H9 (cell line): ENCODE results near the gene FARS2. TPM values are rescaled to one million over a fixed set of nuclear protein-coding genes. Genes with fewer than 3 reads are reported as not detected.
A peak's percentile ranks its signal among the peaks of the same experiment; 100 is the strongest.

Experiments used
- DNase-seq: peaks from one replicate; pipeline ENCODE4 v3.0.0-alpha.2; 2017
- H2AFZ ChIP-seq: one replicate; pipeline ENCODE4 v1.6.1; 2013; ENCODE audit warnings: mild to moderate bottlenecking, low read length, control low read depth, moderate library complexity
- H2AK5ac ChIP-seq: 2 replicates; pipeline ENCODE4 v1.6.1; 2013; ENCODE audit warnings: low read length, control low read depth, mixed read lengths; ENCODE audit not compliant: insufficient read length
- H2BK120ac ChIP-seq: one replicate; pipeline ENCODE4 v1.6.1; 2013; ENCODE audit warnings: low read depth, mild to moderate bottlenecking, low read length, control low read depth, inconsistent platforms; ENCODE audit not compliant: poor library complexity, severe bottlenecking
- H2BK12ac ChIP-seq: 2 replicates; pipeline ENCODE4 v1.6.1; 2013; ENCODE audit warnings: low read length, control low read depth, mixed read lengths, low read depth; ENCODE audit not compliant: insufficient read length
- H2BK15ac ChIP-seq: 2 replicates; pipeline ENCODE4 v1.6.1; 2013; ENCODE audit warnings: low read depth, low read length, control low read depth
- H2BK20ac ChIP-seq: one replicate; pipeline ENCODE4 v1.6.1; 2013; ENCODE audit warnings: low read depth, mild to moderate bottlenecking, low read length, control low read depth, inconsistent platforms; ENCODE audit not compliant: poor library complexity, severe bottlenecking
- H2BK5ac ChIP-seq: 2 replicates; pipeline ENCODE4 v1.6.1; 2013; ENCODE audit warnings: low read length, control low read depth, mixed read lengths; ENCODE audit not compliant: insufficient read length
- H3K14ac ChIP-seq: 2 replicates; pipeline ENCODE4 v1.6.1; 2013; ENCODE audit warnings: low read length, control low read depth; ENCODE audit not compliant: insufficient read depth
- H3K18ac ChIP-seq: 2 replicates; pipeline ENCODE4 v1.6.1; 2013; ENCODE audit warnings: low read depth, mild to moderate bottlenecking, mixed read lengths, low read length, control low read depth; ENCODE audit not compliant: insufficient read length
- H3K23ac ChIP-seq: 2 replicates; pipeline ENCODE4 v1.6.1; 2013; ENCODE audit warnings: low read length, control low read depth, mixed read lengths, low read depth; ENCODE audit not compliant: insufficient read length
- H3K23me2 ChIP-seq: 2 replicates; pipeline ENCODE4 v1.6.1; 2013; ENCODE audit warnings: low read depth, mild to moderate bottlenecking, mixed read lengths, low read length, control low read depth; ENCODE audit not compliant: insufficient read length, poor library complexity, severe bottlenecking
- H3K27ac ChIP-seq: 2 replicates; pipeline ENCODE4 v1.5.1; 2013; ENCODE audit warnings: low read length, control low read depth, mixed read lengths, low read depth; ENCODE audit not compliant: insufficient read length
- H3K27me3 ChIP-seq: 2 replicates; pipeline ENCODE4 v1.6.1; 2013; ENCODE audit warnings: low read length, control low read depth, inconsistent platforms; ENCODE audit not compliant: insufficient read depth
- H3K4ac ChIP-seq: 2 replicates; pipeline ENCODE4 v1.6.1; 2013; ENCODE audit warnings: low read depth, mild to moderate bottlenecking, control low read depth, inconsistent platforms, low read length, moderate library complexity
- H3K4me1 ChIP-seq: 2 replicates; pipeline ENCODE4 v1.6.1; 2013; ENCODE audit warnings: low read length, control low read depth, inconsistent platforms; ENCODE audit not compliant: insufficient read depth
- H3K4me2 ChIP-seq: 2 replicates; pipeline ENCODE4 v1.6.1; 2013; ENCODE audit warnings: low read length, control low read depth, mixed read lengths; ENCODE audit not compliant: insufficient read length, insufficient read depth
- H3K56ac ChIP-seq: 2 replicates; pipeline ENCODE4 v1.6.1; 2013; ENCODE audit warnings: low read depth, mild to moderate bottlenecking, mixed read lengths, low read length, control low read depth; ENCODE audit not compliant: insufficient read length
- H3K79me1 ChIP-seq: 2 replicates; pipeline ENCODE4 v1.6.1; 2013; ENCODE audit warnings: low read depth, mild to moderate bottlenecking, moderate library complexity, low read length, control low read depth, inconsistent platforms; ENCODE audit not compliant: insufficient read depth, poor library complexity, severe bottlenecking
- H3K79me2 ChIP-seq: 2 replicates; pipeline ENCODE4 v1.6.1; 2013; ENCODE audit warnings: low read length, control low read depth, inconsistent platforms; ENCODE audit not compliant: insufficient read depth
- H3K9ac ChIP-seq: 2 replicates; pipeline ENCODE4 v1.6.1; 2013; ENCODE audit warnings: low read length, control low read depth, mixed read lengths; ENCODE audit not compliant: insufficient read length; ENCODE audit errors: extremely low read depth
- H3K9me3 ChIP-seq: one replicate; pipeline ENCODE4 v1.6.1; 2013; ENCODE audit warnings: low read depth, low read length, inconsistent platforms; ENCODE audit not compliant: control insufficient read depth
- H3T11ph ChIP-seq: one replicate; pipeline ENCODE4 v1.6.1; 2013; ENCODE audit warnings: mild to moderate bottlenecking, low read length, control low read depth, inconsistent platforms
- H4K20me1 ChIP-seq: one replicate; pipeline ENCODE4 v1.6.1; 2013; ENCODE audit not compliant: control insufficient read depth, insufficient read length, insufficient read depth
- H4K5ac ChIP-seq: 2 replicates; pipeline ENCODE4 v1.6.1; 2013; ENCODE audit warnings: low read depth, mild to moderate bottlenecking, mixed read lengths, low read length, control low read depth; ENCODE audit not compliant: insufficient read length
- H4K8ac ChIP-seq: replicated peaks from 2 replicates; pipeline ENCODE4 v1.6.1; 2013; ENCODE audit warnings: low read length, control low read depth, mixed read lengths, low read depth; ENCODE audit not compliant: insufficient read length
- H4K91ac ChIP-seq: 2 replicates; pipeline ENCODE4 v1.6.1; 2013; ENCODE audit warnings: low read depth, mild to moderate bottlenecking, moderate library complexity, mixed read lengths, low read length, control low read depth; ENCODE audit not compliant: insufficient read length
- H3K27ac Mint-ChIP-seq, 3 experiments: 2 replicates in 2 of 3; 3 replicates in 1 of 3; pipeline ENCODE4 v1.8.0; 2020 to 2021; ENCODE audit warnings: mixed read lengths in 3 of 3, mild to moderate bottlenecking in 1 of 3, moderate library complexity in 1 of 3
- H3K27me3 Mint-ChIP-seq: 2 replicates; pipeline ENCODE4 v1.8.0; 2021; ENCODE audit warnings: low read depth, mild to moderate bottlenecking, moderate library complexity, mixed read lengths
- H3K36me3 Mint-ChIP-seq, 3 experiments: 2 replicates in 2 of 3; 3 replicates in 1 of 3; pipeline ENCODE4 v1.8.0; 2020 to 2021; ENCODE audit warnings: low read depth in 3 of 3, mixed read lengths in 3 of 3; ENCODE audit not compliant: insufficient read depth in 1 of 3
- H3K4me1 Mint-ChIP-seq, 2 experiments: 2 replicates each; pipeline ENCODE4 v1.8.0; 2020; ENCODE audit warnings: mixed read lengths in 2 of 2
- H3K4me3 Mint-ChIP-seq, 2 experiments: 2 replicates in 1 of 2; 3 replicates in 1 of 2; pipeline ENCODE4 v1.8.0; 2020 to 2021; ENCODE audit warnings: mild to moderate bottlenecking in 2 of 2, mixed read lengths in 2 of 2, moderate library complexity in 1 of 2
- H3K9me3 Mint-ChIP-seq, 2 experiments: 2 replicates in 1 of 2; 3 replicates in 1 of 2; pipeline ENCODE4 v1.8.0; 2020; ENCODE audit warnings: mild to moderate bottlenecking in 2 of 2, mixed read lengths in 2 of 2, moderate library complexity in 1 of 2
- CTCF ChIP-seq: fragments of 200-600 bp; sonication (generic); conservative IDR thresholded peaks from 3 replicates; pipeline ENCODE4 v1.8.0; 2021; ENCODE audit warnings: antibody characterized with exemption, mild to moderate bottlenecking
- WGBS: extraction: QIAGEN DNeasy Blood & Tissue Kit; methylation state at CpG from one replicate; pipeline ENCODE4 v1.1.7; 2013; ENCODE audit warnings: missing lambda C conversion rate, low lambda C conversion rate, mixed read lengths; ENCODE audit not compliant: insufficient read length; ENCODE audit errors: extremely low coverage; 5-methylcytosine and 5-hydroxymethylcytosine counted together
- total RNA-seq: library from RNA; stranded (reverse); gene quantifications from 2 replicates; pipeline ENCODE4 v1.2.1, GENCODE V29; 2021

The FARS2 gene
- total RNA-seq, 1 experiment from 2014 or later: 8.5 TPM

DNA sequence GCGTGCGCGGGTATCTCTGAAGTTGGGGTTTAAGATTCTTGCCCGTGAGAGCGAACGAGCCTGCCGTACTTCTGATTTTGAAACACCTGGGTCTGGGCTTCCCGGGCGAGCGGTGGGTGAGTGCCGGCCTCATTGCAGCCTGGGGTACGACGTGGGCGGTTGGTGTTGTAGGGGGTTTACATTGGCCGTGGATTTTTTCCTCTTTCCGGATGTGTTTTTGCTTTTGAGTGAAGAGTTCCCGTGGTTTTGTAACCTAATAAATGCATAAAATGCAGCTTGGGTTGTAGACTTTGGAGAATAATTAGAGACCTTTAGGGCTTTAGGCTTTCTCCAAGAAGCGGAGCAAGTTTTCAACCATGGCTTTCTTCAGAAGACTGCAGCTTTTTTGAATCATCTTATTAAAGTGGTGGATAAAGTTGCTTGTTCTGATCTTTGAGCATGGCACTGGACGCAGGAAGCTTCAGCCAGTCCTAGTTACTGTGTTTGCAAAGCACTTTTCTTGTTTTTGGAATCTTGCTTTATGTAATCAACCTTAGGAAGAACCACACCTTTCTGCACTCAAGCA lies 314 bp downstream of the FARS2 start:
- no peak overlapping the region for H3K23ac ChIP-seq
- H3K18ac ChIP-seq: peak overlapping the region; percentile 29
- no peak overlapping the region for H3K4ac ChIP-seq
- H3K4me1 Mint-ChIP-seq: peaks cover 8 to 10% of the 10 kb centered on the region in 2 experiments
- no peak overlapping the region for H2BK12ac ChIP-seq
- no peak for DNase-seq
- peaks cover 4% of the 10 kb centered on the region in 2 experiments; a peak in 2 of 5 replicates for H3K9me3 Mint-ChIP-seq
- no peak overlapping the region; the same call in 1 of the 2 replicates for H3K14ac ChIP-seq
- peaks cover 3% of the 10 kb centered on the region for H3K79me1 ChIP-seq
- no peaks in the 10 kb centered on the region for H3K4me1 ChIP-seq
- no peak overlapping the region for H2BK120ac ChIP-seq
- H3K4me3 Mint-ChIP-seq: peak overlapping the region; percentile 98
- no peak overlapping the region for H2BK5ac ChIP-seq
- WGBS: no CpG with 5 or more reads among the region's 19 CpGs
- no peak for TF ChIP-seq CTCF
- no peak overlapping the region for H2BK15ac ChIP-seq
- no peaks in the 10 kb centered on the region for H3K27me3 ChIP-seq
- no peaks in the 10 kb centered on the region for H3K27me3 Mint-ChIP-seq
- H3K23me2 ChIP-seq: peaks cover 2% of the 10 kb centered on the region
- no peak overlapping the region for H3K27ac ChIP-seq
- H4K20me1 ChIP-seq: no peaks in the 10 kb centered on the region
- no peak overlapping the region for H2AK5ac ChIP-seq
- peaks cover 12 to 22% (median 22%) of the 10 kb centered on the region in 3 experiments for H3K36me3 Mint-ChIP-seq
- no peak overlapping the region for H4K91ac ChIP-seq
- no peaks in the 10 kb centered on the region for H3K9me3 ChIP-seq
- H3T11ph ChIP-seq: no peak overlapping the region
- no peak overlapping the region for H2BK20ac ChIP-seq
- H3K56ac ChIP-seq: no peak overlapping the region
- H3K79me2 ChIP-seq: 0 out of 2 replicates have a peak, but pooled peaks cover 3% of the 10 kb centered on the region
- peak overlapping the region; percentile 71 for H3K9ac ChIP-seq
- H2AFZ ChIP-seq: no peak overlapping the region
- no peak overlapping the region for H4K8ac ChIP-seq
- H3K27ac Mint-ChIP-seq: peak overlapping the region; percentile 99 to 100 (median 100)
- peak overlapping the region; percentile 91 for H3K4me2 ChIP-seq
- no peak overlapping the region for H4K5ac ChIP-seq
